Neural progenitor cell (in vitro differentiated cells): ENCODE results near the gene SPSB3. TPM values are rescaled to one million over a fixed set of nuclear protein-coding genes. Genes with fewer than 3 reads are reported as not detected.
A peak's percentile ranks its signal among the peaks of the same experiment; 100 is the strongest.

Experiments used
- DNase-seq: peaks from one replicate; pipeline ENCODE4 v3.0.0-alpha.2; 2016; ENCODE audit warnings: low spot score
- H2AFZ ChIP-seq: fragments of 200-600 bp; sonication (generic); replicated peaks from 2 replicates; pipeline ENCODE4 v1.6.1; 2016; ENCODE audit warnings: antibody characterized with exemption
- H3F3A ChIP-seq: fragments of 200-600 bp; sonication (generic); 2 replicates; pipeline ENCODE4 v1.6.1; 2016; ENCODE audit warnings: antibody characterized with exemption, low read depth
- H3K27ac ChIP-seq: fragments of 200-600 bp; sonication (generic); 2 replicates; pipeline ENCODE4 v1.5.1; 2016; ENCODE audit warnings: mild to moderate bottlenecking
- H3K27me3 ChIP-seq: fragments of 200-600 bp; sonication (generic); 2 replicates; pipeline ENCODE4 v1.6.1; 2016; ENCODE audit warnings: mild to moderate bottlenecking, moderate library complexity
- H3K36me3 ChIP-seq: fragments of 200-600 bp; sonication (generic); 2 replicates; pipeline ENCODE4 v1.5.1; 2016
- H3K4me1 ChIP-seq: fragments of 200-600 bp; sonication (generic); 2 replicates; pipeline ENCODE4 v1.6.1; 2016; ENCODE audit warnings: mixed run types
- H3K4me2 ChIP-seq: fragments of 200-600 bp; sonication (generic); 2 replicates; pipeline ENCODE4 v1.6.1; 2016
- H3K4me3 ChIP-seq: fragments of 200-600 bp; sonication (generic); 2 replicates; pipeline ENCODE4 v1.5.1; 2016
- H3K79me2 ChIP-seq: fragments of 200-600 bp; sonication (generic); 2 replicates; pipeline ENCODE4 v1.6.1; 2016; ENCODE audit warnings: low read depth
- H3K9ac ChIP-seq: fragments of 200-600 bp; sonication (generic); 2 replicates; pipeline ENCODE4 v1.6.1; 2016
- H3K9me3 ChIP-seq: fragments of 200-600 bp; sonication (generic); 2 replicates; pipeline ENCODE4 v1.5.1; 2016; ENCODE audit warnings: low read depth
- H4K20me1 ChIP-seq: fragments of 200-600 bp; sonication (generic); 2 replicates; pipeline ENCODE4 v1.6.1; 2016; ENCODE audit warnings: low read depth
- H3K27ac Mint-ChIP-seq: 3 replicates; pipeline ENCODE4 v1.8.0; 2021; ENCODE audit warnings: mixed read lengths
- H3K27me3 Mint-ChIP-seq: 2 replicates; pipeline ENCODE4 v1.8.0; 2022; ENCODE audit warnings: low read depth, mild to moderate bottlenecking, inconsistent platforms, moderate library complexity, mixed read lengths; ENCODE audit not compliant: insufficient read depth
- H3K36me3 Mint-ChIP-seq: 3 replicates; pipeline ENCODE4 v1.8.0; 2021; ENCODE audit warnings: mixed read lengths
- H3K4me1 Mint-ChIP-seq: 3 replicates; pipeline ENCODE4 v1.8.0; 2021; ENCODE audit warnings: mixed read lengths
- H3K4me3 Mint-ChIP-seq: 3 replicates; pipeline ENCODE4 v1.8.0; 2021; ENCODE audit warnings: mild to moderate bottlenecking, moderate library complexity, mixed read lengths
- H3K9me3 Mint-ChIP-seq: 3 replicates; pipeline ENCODE4 v1.8.0; 2020; ENCODE audit warnings: mixed read lengths
- CTCF ChIP-seq: fragments of 200-600 bp; sonication (generic); IDR thresholded peaks from 2 replicates; pipeline ENCODE4 v1.5.1; 2017; ENCODE audit warnings: antibody characterized with exemption, mild to moderate bottlenecking
- EZH2 ChIP-seq: fragments of 200-600 bp; sonication (generic); IDR thresholded peaks from 2 replicates; pipeline ENCODE4 v1.6.1; 2017; ENCODE audit warnings: antibody characterized with exemption, mild to moderate bottlenecking, moderate library complexity
- EZH2phosphoT487 ChIP-seq: fragments of 200-600 bp; sonication (generic); IDR thresholded peaks from 2 replicates; pipeline ENCODE4 v1.6.1; 2017; ENCODE audit warnings: antibody characterized with exemption
- total RNA-seq: library from RNA; depleted of rRNA; stranded (reverse); fragments of >200 nt; gene quantifications from 2 replicates; pipeline ENCODE4 v1.2.3, GENCODE V29; 2015; ENCODE audit warnings: low replicate concordance

Gene SPSB3
- total RNA-seq, 1 donor from 2014 or later = 18.7 TPM

GRCh38 chr16:1771864-1772361 is 10.5 kb downstream of the SPSB3 start:
- H3K4me3 Mint-ChIP-seq = peak overlapping the region; percentile 97
- no peak overlapping the region for H3K9ac ChIP-seq
- no peak overlapping the region for H3K27ac Mint-ChIP-seq
- H3K36me3 ChIP-seq = no peaks in the 10 kb centered on the region
- H3K9me3 Mint-ChIP-seq = no peaks in the 10 kb centered on the region
- H3K27me3 ChIP-seq = no peaks in the 10 kb centered on the region
- no peak overlapping the region for H3K27ac ChIP-seq
- no peak overlapping the region for H2AFZ ChIP-seq
- H3K4me1 Mint-ChIP-seq = peaks cover 10% of the 10 kb centered on the region
- H3K36me3 Mint-ChIP-seq = peaks cover 3% of the 10 kb centered on the region
- peaks cover 7% of the 10 kb centered on the region for H3F3A ChIP-seq
- H3K4me3 ChIP-seq = peak overlapping the region; percentile 83
- H3K9me3 ChIP-seq = no peaks in the 10 kb centered on the region
- TF ChIP-seq EZH2phosphoT487 (no peak), EZH2 (no peak), CTCF (no peak)
- H3K4me1 ChIP-seq = peaks cover 5% of the 10 kb centered on the region
- DNase-seq = peak; percentile 35
- H3K4me2 ChIP-seq = peak overlapping the region; percentile 95
- H3K79me2 ChIP-seq = peaks cover 25% of the 10 kb centered on the region
- H3K27me3 Mint-ChIP-seq = peaks cover 7% of the 10 kb centered on the region
- H4K20me1 ChIP-seq = peaks cover 38% of the 10 kb centered on the region

- Histone ChIP-seq H3K9ac (no peak within 1 kb of the TSS), H3F3A (peaks cover 7% of the 10 kb centered on the region), H3K4me1 (peaks cover 5% of the 10 kb centered on the region), H3K9me3 (no peaks in the 10 kb centered on the region), H2AFZ (no peak within 1 kb of the TSS), H3K4me2 (peak within 1 kb of the TSS; percentile 95), H3K27ac (no peak within 1 kb of the TSS), H3K79me2 (peaks cover 25% of the 10 kb centered on the region), H4K20me1 (peaks cover 38% of the 10 kb centered on the region), H3K4me3 (peak within 1 kb of the TSS; percentile 83), H3K36me3 (no peaks in the 10 kb centered on the region), H3K27me3 (no peaks in the 10 kb centered on the region)
- Mint-ChIP-seq H3K4me1 (peaks cover 10% of the 10 kb centered on the region), H3K9me3 (no peaks in the 10 kb centered on the region), H3K36me3 (peaks cover 3% of the 10 kb centered on the region), H3K4me3 (peak within 1 kb of the TSS; percentile 97), H3K27me3 (peaks cover 7% of the 10 kb centered on the region), H3K27ac (no peak within 1 kb of the TSS)
- TF ChIP-seq CTCF (no peak), EZH2 (no peak), EZH2phosphoT487 (no peak)
- DNase-seq = peak; percentile 80
Measured at GRCh38 chr16:1771188-1771863, 11.0 kb downstream of the SPSB3 start, which contains the start of gene NME3. TSS of gene NME3 (minus strand) at chr16:1771543. CDS start at chr16:1771534, 9 bp downstream.

- H3K9me3 ChIP-seq = no peaks in the 10 kb centered on the region
- no peaks in the 10 kb centered on the region for H3K27me3 ChIP-seq
- H3K9me3 Mint-ChIP-seq = no peaks in the 10 kb centered on the region
- TF ChIP-seq EZH2phosphoT487 = no peak
- no peak for TF ChIP-seq EZH2
- no peak for TF ChIP-seq CTCF
- peaks cover 5% of the 10 kb centered on the region for H3K4me1 ChIP-seq
- peak overlapping the region; percentile 83 for H3K4me3 ChIP-seq
- H3K36me3 Mint-ChIP-seq = peaks cover 3% of the 10 kb centered on the region
- H3K36me3 ChIP-seq = no peaks in the 10 kb centered on the region
- H3K27ac ChIP-seq = no peak overlapping the region
- peak; percentile 55 for DNase-seq
- H3K79me2 ChIP-seq = peaks cover 25% of the 10 kb centered on the region
- peak overlapping the region; percentile 79 for H3K4me3 Mint-ChIP-seq
- H3K4me2 ChIP-seq = peak overlapping the region; percentile 95
- no peak overlapping the region for H3K27ac Mint-ChIP-seq
- H3K9ac ChIP-seq = no peak overlapping the region
- peaks cover 7% of the 10 kb centered on the region for H3K27me3 Mint-ChIP-seq
- peaks cover 7% of the 10 kb centered on the region for H3F3A ChIP-seq
- peaks cover 38% of the 10 kb centered on the region for H4K20me1 ChIP-seq
- H3K4me1 Mint-ChIP-seq = peaks cover 10% of the 10 kb centered on the region
- no peak overlapping the region for H2AFZ ChIP-seq
Measured at GRCh38 chr16:1770328-1771187, 11.8 kb downstream of the SPSB3 start.
